Prostate gland (tissue), 2 donors: ENCODE data around the gene MYOCD.

Experiments used
- CTCF ChIP-seq, 4 experiments: fragments of 200-600 bp in 2 of 4; fragments of 450-650 bp in 2 of 4; sonication (generic) in 2 of 4; IDR thresholded peaks; 1 replicate in 3 of 4; 2 replicates in 1 of 4; pipeline ENCODE4 v1.5.1; 2016 to 2019; ENCODE audit warnings: antibody characterized with exemption in 4 of 4, mild to moderate bottlenecking in 2 of 4, moderate library complexity in 2 of 4
- POLR2A ChIP-seq: fragments of 450-650 bp; IDR thresholded peaks from one replicate; pipeline ENCODE4 v1.6.1; 2016; ENCODE audit warnings: antibody characterized with exemption, mild to moderate bottlenecking
- POLR2AphosphoS5 ChIP-seq: sonication (generic); formaldehyde crosslinking; IDR thresholded peaks from one replicate; pipeline ENCODE4 v1.6.1; 2017; ENCODE audit warnings: antibody characterized with exemption

GRCh38 chr17:12632785-12633184 is 32.9 kb upstream of the MYOCD start:
- TF ChIP-seq CTCF (IDR thresholded peaks at IDR 0.05) (no peak), POLR2A (no peak), POLR2AphosphoS5 (no peak)
